NB4 (cell line): ENCODE results near the gene ARMC9.
A peak's percentile ranks its signal among the peaks of the same experiment; 100 is the strongest.

Experiments used
- DNase-seq: peaks from one replicate; pipeline ENCODE4 v3.0.0; 2010; ENCODE audit warnings: low read depth
- H3K4me3 ChIP-seq: one replicate; pipeline ENCODE4 v1.5.1; 2011; ENCODE audit warnings: mild to moderate bottlenecking, low read depth, low read length, moderate library complexity
- MYC ChIP-seq: IDR thresholded peaks from 2 replicates; pipeline ENCODE4 v1.6.1; 2011; ENCODE audit warnings: low read depth, low read length
- POLR2A ChIP-seq: IDR thresholded peaks from 2 replicates; pipeline ENCODE4 v1.6.1; 2011; ENCODE audit warnings: mild to moderate bottlenecking; ENCODE audit not compliant: insufficient read length; ENCODE audit errors: extremely low read depth
- TF ChIP-seq, protein P1 (sequence below): IDR thresholded peaks from 2 replicates; pipeline ENCODE4 v1.6.1; 2011; ENCODE audit warnings: low read depth, low read length
- TF ChIP-seq, protein P2 (sequence below): IDR thresholded peaks from one replicate; pipeline ENCODE4 v1.5.1; 2012; ENCODE audit warnings: low read depth, low read length

The ARMC9 gene

DNA sequence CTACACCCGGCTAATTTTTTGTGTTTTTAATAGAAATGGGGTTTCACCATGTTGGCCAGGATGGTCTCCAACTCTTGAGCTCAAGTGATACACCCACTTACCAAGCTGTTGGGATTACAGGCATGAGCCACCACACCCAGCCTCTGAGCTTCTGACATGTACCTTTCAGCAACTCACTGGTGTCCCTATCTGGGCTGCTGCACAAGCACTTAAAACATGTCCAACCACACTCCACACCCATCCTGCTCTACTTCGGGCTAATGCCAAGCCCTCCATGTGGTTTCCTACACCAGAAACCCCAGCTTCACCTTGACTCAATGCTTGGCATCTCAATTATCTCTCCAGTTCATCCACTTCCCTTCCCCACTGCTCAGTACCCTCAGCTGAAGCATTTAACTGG, 22.4 kb upstream of the ARMC9 start:
- TF ChIP-seq, protein P1, sequence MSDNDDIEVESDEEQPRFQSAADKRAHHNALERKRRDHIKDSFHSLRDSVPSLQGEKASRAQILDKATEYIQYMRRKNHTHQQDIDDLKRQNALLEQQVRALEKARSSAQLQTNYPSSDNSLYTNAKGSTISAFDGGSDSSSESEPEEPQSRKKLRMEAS = no peak
- TF ChIP-seq MYC (no peak), POLR2A (no peak)
- TF ChIP-seq, protein P2, sequence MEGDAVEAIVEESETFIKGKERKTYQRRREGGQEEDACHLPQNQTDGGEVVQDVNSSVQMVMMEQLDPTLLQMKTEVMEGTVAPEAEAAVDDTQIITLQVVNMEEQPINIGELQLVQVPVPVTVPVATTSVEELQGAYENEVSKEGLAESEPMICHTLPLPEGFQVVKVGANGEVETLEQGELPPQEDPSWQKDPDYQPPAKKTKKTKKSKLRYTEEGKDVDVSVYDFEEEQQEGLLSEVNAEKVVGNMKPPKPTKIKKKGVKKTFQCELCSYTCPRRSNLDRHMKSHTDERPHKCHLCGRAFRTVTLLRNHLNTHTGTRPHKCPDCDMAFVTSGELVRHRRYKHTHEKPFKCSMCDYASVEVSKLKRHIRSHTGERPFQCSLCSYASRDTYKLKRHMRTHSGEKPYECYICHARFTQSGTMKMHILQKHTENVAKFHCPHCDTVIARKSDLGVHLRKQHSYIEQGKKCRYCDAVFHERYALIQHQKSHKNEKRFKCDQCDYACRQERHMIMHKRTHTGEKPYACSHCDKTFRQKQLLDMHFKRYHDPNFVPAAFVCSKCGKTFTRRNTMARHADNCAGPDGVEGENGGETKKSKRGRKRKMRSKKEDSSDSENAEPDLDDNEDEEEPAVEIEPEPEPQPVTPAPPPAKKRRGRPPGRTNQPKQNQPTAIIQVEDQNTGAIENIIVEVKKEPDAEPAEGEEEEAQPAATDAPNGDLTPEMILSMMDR = no peak
- no peak for DNase-seq
- H3K4me3 ChIP-seq = no peak overlapping the region

DNA sequence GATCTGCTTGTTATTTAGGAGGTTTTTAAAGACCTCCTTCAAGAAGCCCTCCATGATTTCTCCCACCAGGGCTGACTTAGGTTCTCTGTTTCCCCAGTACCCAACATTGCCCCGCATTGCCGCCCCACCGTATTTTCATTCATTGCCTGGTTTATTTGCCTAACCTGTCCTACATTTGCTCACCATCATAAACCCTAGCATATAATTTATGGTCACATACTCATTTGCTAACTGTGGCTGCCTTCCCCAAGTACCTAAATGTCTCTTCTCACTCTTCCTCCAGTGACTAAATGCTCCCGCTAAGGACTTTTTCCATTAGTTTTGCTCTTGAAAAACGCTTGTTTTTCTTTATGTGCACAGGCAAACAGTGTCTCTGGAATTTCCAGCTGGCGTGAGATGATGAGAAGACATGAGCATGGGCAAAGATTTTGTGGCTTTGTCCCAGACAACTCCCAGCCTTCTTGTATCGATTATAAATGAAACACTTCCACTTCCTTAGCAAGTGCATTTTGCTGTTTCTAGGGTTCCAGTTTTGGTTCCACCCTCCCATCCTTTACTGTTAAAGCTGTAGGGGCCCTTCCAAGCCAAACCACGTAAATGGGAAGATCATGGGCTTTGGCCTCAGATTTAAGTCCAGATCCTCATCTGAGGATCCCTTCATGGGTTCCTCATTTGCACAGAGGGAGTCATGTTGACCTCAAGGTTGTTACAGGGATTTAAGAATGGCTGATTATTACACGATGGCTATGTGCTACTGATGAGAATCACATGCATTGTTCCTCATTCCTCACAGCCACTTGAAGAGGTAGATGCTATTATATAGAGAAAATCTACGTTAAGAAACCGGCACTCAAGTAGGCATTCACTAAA, 21.0 kb upstream of the ARMC9 start:
- peak; percentile 46 for DNase-seq
- TF ChIP-seq, protein P1 = no peak
- TF ChIP-seq MYC (no peak), POLR2A (no peak)
- TF ChIP-seq, protein P2 = no peak
- no peak overlapping the region for H3K4me3 ChIP-seq

DNA sequence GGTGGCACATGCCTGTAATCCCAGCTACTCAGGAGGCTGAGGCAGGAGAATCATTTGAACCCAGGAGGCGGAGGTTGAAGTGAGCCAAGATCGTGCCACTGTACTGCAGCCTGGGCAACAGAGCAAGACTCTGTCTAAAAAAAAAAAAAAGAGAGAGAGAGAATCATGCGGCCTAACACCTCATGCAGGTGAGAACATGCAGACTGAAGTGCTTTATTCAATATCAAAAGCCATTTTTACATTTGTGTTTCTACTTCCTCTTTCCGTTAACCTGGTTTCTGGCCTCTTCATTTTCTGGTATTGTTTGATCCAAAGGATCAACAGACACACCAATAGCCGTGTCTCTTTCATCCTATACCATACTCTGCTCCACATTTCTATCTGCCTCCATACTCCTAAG, 19.6 kb upstream of the ARMC9 start:
- peak overlapping the region; percentile 16 for H3K4me3 ChIP-seq
- DNase-seq = peak; percentile 47

DNA sequence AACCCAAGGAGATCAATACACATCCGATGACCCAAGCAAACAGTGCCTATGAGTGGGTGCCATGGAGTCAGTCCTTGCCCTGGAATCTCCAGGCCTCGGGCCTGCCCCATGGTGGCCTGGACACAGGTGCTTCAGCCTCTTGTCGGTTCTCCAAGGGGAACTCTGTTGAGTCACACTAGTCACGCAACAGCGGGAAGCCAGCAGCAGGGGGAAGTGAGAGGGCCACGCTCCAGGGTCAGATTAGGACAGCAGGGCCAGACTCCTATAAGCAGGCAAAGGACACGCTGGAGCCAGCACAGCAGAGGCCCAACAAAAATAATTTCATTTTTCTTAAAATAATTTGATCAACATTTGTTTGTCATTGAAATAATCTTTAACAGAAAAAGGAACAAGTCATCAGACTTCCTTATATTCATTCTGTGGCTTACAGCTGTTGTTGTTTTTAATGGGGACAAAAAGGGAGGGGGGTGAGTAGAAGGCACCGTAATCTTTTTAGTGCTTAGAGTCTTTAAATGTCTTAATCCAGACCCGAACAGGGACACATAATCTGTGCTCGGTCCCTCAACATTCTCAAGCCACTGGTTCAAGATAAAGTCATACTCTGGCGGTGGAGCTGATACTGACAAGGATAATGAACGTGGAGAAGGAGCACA, 16.4 kb upstream of the ARMC9 start:
- DNase-seq = peak; percentile 95
- peak overlapping the region; percentile 90 for H3K4me3 ChIP-seq
- TF ChIP-seq, protein P1 = peak; percentile 84
- TF ChIP-seq POLR2A (no peak), MYC (peak; percentile 85; the same call in 1 of the 2 replicates)
- TF ChIP-seq, protein P2 = no peak

DNA sequence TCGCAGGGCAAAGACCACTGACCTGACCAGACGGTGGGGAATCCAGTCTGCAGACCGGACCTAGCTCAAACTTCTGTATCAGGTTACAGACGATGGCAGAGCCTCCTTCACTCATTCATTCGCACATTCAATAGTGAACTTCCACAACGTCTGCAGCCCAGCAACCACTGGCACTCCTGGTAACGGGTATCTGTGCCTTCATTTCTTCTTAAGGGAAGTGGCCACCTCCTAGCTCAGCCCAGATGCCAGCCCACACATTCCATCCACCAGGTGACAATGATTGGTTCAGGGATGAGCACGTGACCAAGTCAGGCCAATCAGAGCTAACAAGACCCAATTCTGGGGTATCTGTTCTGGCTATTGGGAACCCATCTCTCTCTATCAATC, 15.9 kb upstream of the ARMC9 start:
- TF ChIP-seq POLR2A (peak; percentile 83), MYC (peak; percentile 1; the same call in 1 of the 2 replicates)
- TF ChIP-seq, protein P1 = peak; percentile 99
- TF ChIP-seq, protein P2 = no peak
- peak overlapping the region; percentile 90 for H3K4me3 ChIP-seq
- peak; percentile 96 for DNase-seq

DNA sequence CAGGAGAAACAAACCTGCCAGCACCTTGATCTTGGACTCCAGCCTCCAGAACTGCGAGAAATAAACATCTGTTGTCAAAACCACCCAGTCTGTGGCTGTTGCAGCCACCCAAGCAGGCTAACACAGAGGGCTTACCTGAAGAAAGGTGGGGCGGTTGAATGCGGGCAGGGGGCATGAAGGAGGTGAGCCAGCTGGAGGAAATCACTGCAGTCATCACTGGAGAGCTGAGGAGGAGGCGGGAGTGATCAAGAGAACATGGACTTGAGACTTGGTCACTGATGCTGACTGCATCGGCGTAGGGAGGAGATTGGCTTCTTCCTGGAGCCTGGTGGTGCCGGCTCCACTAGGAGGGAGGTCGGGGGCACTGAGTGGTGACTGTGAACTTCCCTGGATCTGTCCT, 14.6 kb upstream of the ARMC9 start:
- TF ChIP-seq MYC (no peak), POLR2A (no peak)
- TF ChIP-seq, protein P1 = no peak
- TF ChIP-seq, protein P2 = no peak
- no peak overlapping the region for H3K4me3 ChIP-seq
- no peak for DNase-seq
